Activated naive CD4-positive, alpha-beta T cell treated with anti-CD3 and anti-CD28 coated beads for 36 hours (primary cell): Measurements from ENCODE around the gene ADGRE3. TPM values are rescaled to one million over a fixed set of nuclear protein-coding genes. Genes with fewer than 3 reads are reported as not detected.
A peak's percentile ranks its signal among the peaks of the same experiment; 100 is the strongest.
"Not testable (repeated sequence)": the region's sequence is repeated elsewhere in the genome, so short reads cannot be mapped to it uniquely, and the experiment has no call there.

Experiments
- CTCF ChIA-PET: fragments of 350-600 bp; sonication (Branson Sonifier 250); formaldehyde crosslinking; loops from one replicate; lab custom pipeline; 2021; ENCODE audit warnings: antibody characterized with exemption; lab: Charles Lee
- DNase-seq: peaks from one replicate; pipeline ENCODE4 v3.0.0-alpha.2; 2020
- H3K27ac Mint-ChIP-seq: one replicate; pipeline ENCODE4 v1.8.0; 2021; ENCODE audit warnings: mild to moderate bottlenecking, mixed read lengths
- H3K27me3 Mint-ChIP-seq: one replicate; pipeline ENCODE4 v1.8.0; 2021; ENCODE audit warnings: low read depth, mixed read lengths
- H3K36me3 Mint-ChIP-seq: one replicate; pipeline ENCODE4 v1.8.0; 2021; ENCODE audit warnings: low read depth, mixed read lengths
- H3K4me1 Mint-ChIP-seq: one replicate; pipeline ENCODE4 v1.8.0; 2021; ENCODE audit warnings: low read depth, mixed read lengths
- H3K4me3 Mint-ChIP-seq: one replicate; pipeline ENCODE4 v1.8.0; 2021; ENCODE audit warnings: mild to moderate bottlenecking, moderate library complexity, mixed read lengths
- H3K9me3 Mint-ChIP-seq: one replicate; pipeline ENCODE4 v1.8.0; 2021; ENCODE audit warnings: mixed read lengths
- intact Hi-C: fragments of 100-400 bp; cut with micrococcal nuclease; formaldehyde crosslinking; loops from one replicate; pipeline ENCODE4 v1.15.1; 2023
- total RNA-seq, 2 experiments: library from RNA; stranded (reverse); gene quantifications; one replicate each; pipeline ENCODE4 v1.2.3, GENCODE V29; 2021

The ADGRE3 gene
- total RNA-seq, 2 experiments from 2014 or later = not detected

DNA sequence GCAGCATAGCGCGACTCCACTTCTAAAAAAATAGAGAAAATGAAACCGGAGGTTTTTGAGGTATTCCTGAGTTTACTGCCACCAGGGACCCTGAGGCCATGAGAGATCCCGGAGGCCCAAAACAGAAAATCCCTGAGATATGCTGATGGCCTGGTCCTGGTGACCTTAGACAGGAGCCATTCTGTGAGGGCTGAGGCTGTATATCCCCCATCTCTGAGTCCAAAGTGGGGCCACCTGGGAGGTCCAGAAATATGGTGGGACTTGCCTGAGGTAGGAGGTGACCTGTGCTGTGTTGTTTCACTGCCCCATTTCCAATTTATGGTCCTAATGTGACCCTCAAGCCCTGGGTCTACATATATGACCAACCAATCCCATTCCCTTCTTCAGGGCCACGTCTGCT lies 90.3 kb downstream of the ADGRE3 start:
- H3K36me3 Mint-ChIP-seq, CTCF ChIA-PET, H3K27ac Mint-ChIP-seq, DNase-seq, H3K9me3 Mint-ChIP-seq, intact Hi-C loops, H3K4me3 Mint-ChIP-seq, H3K27me3 Mint-ChIP-seq: not testable (repeated sequence)
- H3K4me1 Mint-ChIP-seq = peaks cover 10% of the 10 kb centered on the region

DNA sequence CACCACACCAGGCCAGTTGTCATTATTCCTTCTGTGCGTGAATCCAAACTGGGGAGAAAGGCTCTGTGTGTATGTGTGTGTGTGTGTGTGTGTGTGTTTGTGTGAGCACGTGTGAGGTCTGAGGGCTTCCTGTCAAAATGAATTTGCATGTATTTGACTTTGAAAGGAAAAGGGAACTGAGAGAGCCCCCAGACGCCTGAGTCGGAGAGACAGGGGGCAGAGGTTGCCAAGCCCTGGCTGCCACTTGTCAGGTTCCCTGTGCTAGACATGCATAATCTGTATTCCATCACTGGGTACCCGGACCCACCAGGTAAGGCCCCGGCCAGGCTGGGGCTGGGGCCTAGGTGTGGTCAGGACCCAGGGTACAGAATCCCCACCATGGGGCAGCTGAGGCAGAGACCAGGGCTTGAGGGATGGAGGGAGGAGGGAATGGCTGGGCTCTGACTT lies 91.7 kb downstream of the ADGRE3 start, which contains the start of gene CLEC17A:
Gene CLEC17A, plus strand, starts transcription at position 191 of the 447 bp plus-strand sequence. Its CDS starts 77 bp downstream, at position 268.
- H3K4me1 Mint-ChIP-seq = peaks cover 10% of the 10 kb centered on the region
- H3K27me3 Mint-ChIP-seq = no peaks in the 10 kb centered on the region
- H3K9me3 Mint-ChIP-seq = no peaks in the 10 kb centered on the region
- no peak within 1 kb of the TSS for H3K27ac Mint-ChIP-seq
- DNase-seq = no peak
- intact Hi-C loops = no loop called here
- H3K36me3 Mint-ChIP-seq = no peaks in the 10 kb centered on the region
- H3K4me3 Mint-ChIP-seq = no peak within 1 kb of the TSS
- CTCF ChIA-PET = no interaction called here

GRCh38 chr19:14580623-14581237 lies 93.9 kb downstream of the ADGRE3 start:
- no peak overlapping the region for H3K4me3 Mint-ChIP-seq
- no peak overlapping the region for H3K27ac Mint-ChIP-seq
- H3K9me3 Mint-ChIP-seq = no peaks in the 10 kb centered on the region
- DNase-seq = peak; percentile 53
- no peaks in the 10 kb centered on the region for H3K36me3 Mint-ChIP-seq
- peaks cover 10% of the 10 kb centered on the region for H3K4me1 Mint-ChIP-seq
- H3K27me3 Mint-ChIP-seq = no peaks in the 10 kb centered on the region
- CTCF ChIA-PET = no interaction called here
- intact Hi-C loops = no loop called here

DNA sequence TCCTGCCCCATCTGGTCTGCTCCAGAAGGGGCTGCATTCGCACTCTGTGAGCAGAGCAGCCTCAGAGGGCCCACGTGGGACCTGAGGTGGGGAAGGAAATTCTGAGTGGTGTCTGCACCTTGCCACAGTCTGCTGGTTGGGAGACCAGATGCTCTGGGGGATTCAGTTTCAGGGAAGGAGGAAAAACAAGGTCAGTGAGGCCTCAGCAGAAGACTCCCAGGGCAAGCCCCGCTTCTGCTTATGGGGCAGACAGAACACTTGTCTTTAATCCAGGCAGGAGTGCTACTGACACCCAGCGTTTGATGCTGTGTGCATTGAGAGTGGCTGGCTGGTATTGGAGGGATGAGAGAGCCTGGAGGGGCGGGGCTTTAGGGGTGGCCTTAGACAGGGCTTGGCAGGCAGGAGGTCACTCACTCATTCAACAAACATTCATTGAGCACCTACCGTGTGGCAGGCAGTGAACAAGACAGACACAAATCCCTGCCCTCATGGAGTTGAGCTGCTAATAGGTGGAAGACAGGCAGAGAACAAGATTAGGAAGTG lies 96.7 kb downstream of the ADGRE3 start:
- CTCF ChIA-PET = interaction anchor here (0.6 kb wide), 1 partner anchor 113 kb away, joined by 3 read pairs; no protein-coding TSS in a partner anchor
- no peaks in the 10 kb centered on the region for H3K36me3 Mint-ChIP-seq
- H3K9me3 Mint-ChIP-seq = no peaks in the 10 kb centered on the region
- no peaks in the 10 kb centered on the region for H3K27me3 Mint-ChIP-seq
- no peak overlapping the region for H3K4me3 Mint-ChIP-seq
- intact Hi-C loops = no loop called here
- no peak overlapping the region for H3K27ac Mint-ChIP-seq
- peaks cover 10% of the 10 kb centered on the region for H3K4me1 Mint-ChIP-seq
- DNase-seq = no peak

DNA sequence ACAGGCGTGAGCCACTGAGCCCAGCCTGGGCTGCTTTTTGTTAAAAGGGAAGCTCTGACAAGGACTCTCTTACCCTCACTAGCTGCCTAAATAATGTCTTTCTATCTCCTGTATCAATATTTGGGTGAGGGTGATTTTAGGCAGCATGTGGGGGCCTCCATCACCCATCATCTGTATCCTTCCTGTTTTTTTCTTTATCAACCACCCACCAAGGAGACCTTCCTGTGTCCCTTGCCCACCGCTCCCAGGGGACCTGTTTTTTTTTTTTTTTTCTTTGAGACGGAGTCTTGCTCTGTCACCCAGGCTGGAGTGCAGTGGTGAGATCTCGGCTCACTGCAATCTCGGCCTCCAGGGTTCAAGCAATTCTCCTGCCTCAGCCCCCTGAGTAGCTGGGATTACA lies 97.4 kb downstream of the ADGRE3 start:
- Mint-ChIP-seq H3K27me3 (no peaks in the 10 kb centered on the region), H3K9me3 (no peaks in the 10 kb centered on the region), H3K27ac (no peak overlapping the region), H3K4me3 (no peak overlapping the region), H3K36me3 (no peaks in the 10 kb centered on the region), H3K4me1 (peaks cover 10% of the 10 kb centered on the region)
- CTCF ChIA-PET = interaction anchor here (9.5 kb wide), 1 partner anchor 111 kb away, joined by 282 read pairs; the partner anchor contains the start of gene ZNF333
- intact Hi-C loops = no loop called here
- no peak for DNase-seq

GRCh38 chr19:14576363-14576762 lies 98.3 kb downstream of the ADGRE3 start:
- H3K9me3 Mint-ChIP-seq = no peaks in the 10 kb centered on the region
- no peaks in the 10 kb centered on the region for H3K36me3 Mint-ChIP-seq
- H3K4me1 Mint-ChIP-seq = peaks cover 12% of the 10 kb centered on the region
- no peaks in the 10 kb centered on the region for H3K27me3 Mint-ChIP-seq
- no peak for DNase-seq
- intact Hi-C loops = no loop called here
- no peak overlapping the region for H3K4me3 Mint-ChIP-seq
- CTCF ChIA-PET = interaction anchor here (1.2 to 9.5 kb wide), 2 partner anchors 112 to 297 kb away, joined by 3 to 282 read pairs; partner anchors contain the start of gene ZNF333
- no peak overlapping the region for H3K27ac Mint-ChIP-seq

GRCh38 chr19:14575428-14575980 lies 99.1 kb downstream of the ADGRE3 start:
- H3K27me3 Mint-ChIP-seq = no peaks in the 10 kb centered on the region
- no peak for DNase-seq
- no peak overlapping the region for H3K27ac Mint-ChIP-seq
- no peak overlapping the region for H3K4me3 Mint-ChIP-seq
- CTCF ChIA-PET = interaction anchor here (1.1 to 9.5 kb wide), 3 partner anchors 62 to 298 kb away, joined by 3 to 282 read pairs (median 3); partner anchors contain the start of gene ZNF333
- H3K36me3 Mint-ChIP-seq = no peaks in the 10 kb centered on the region
- H3K4me1 Mint-ChIP-seq = peaks cover 16% of the 10 kb centered on the region
- intact Hi-C loops = no loop called here
- no peaks in the 10 kb centered on the region for H3K9me3 Mint-ChIP-seq

- Mint-ChIP-seq H3K27me3 (no peaks in the 10 kb centered on the region), H3K4me1 (peaks cover 38% of the 10 kb centered on the region), H3K9me3 (no peaks in the 10 kb centered on the region), H3K36me3 (peaks cover 4% of the 10 kb centered on the region), H3K4me3 (peak within 1 kb of the TSS; percentile 95), H3K27ac (peak within 1 kb of the TSS; percentile 79)
- intact Hi-C loops = loop anchor here (1.0 kb wide), 3 partner anchors 43 to 435 kb away; partner anchors contain the start of gene TECR
- CTCF ChIA-PET = interaction anchor here (0.8 to 9.5 kb wide), 8 partner anchors 10 to 116 kb away, joined by 3 to 282 read pairs (median 4); partner anchors contain the start of gene ZNF333
- peak; percentile 95 for DNase-seq
Observed at GRCh38 chr19:14571695-14572490, 102.8 kb downstream of the ADGRE3 start, which contains the start of gene NDUFB7. Gene NDUFB7 (minus strand): TSS chr19:14572066. CDS start chr19:14572000, 66 bp downstream.

- intact Hi-C loops = no loop called here
Observed at GRCh38 chr19:14570864-14571527, 103.6 kb downstream of the ADGRE3 start.

More at GRCh38 chr19:14570864-14571527, 103.6 kb downstream of the ADGRE3 start:
- no peaks in the 10 kb centered on the region for H3K27me3 Mint-ChIP-seq
- peak overlapping the region; percentile 95 for H3K4me3 Mint-ChIP-seq
- peaks cover 38% of the 10 kb centered on the region for H3K4me1 Mint-ChIP-seq
- no peaks in the 10 kb centered on the region for H3K9me3 Mint-ChIP-seq
- CTCF ChIA-PET = interaction anchor here (0.8 to 9.5 kb wide), 5 partner anchors 14 to 117 kb away, joined by 3 to 282 read pairs (median 6); partner anchors contain the start of gene ZNF333
- peak overlapping the region; percentile 79 for H3K27ac Mint-ChIP-seq
- DNase-seq = no peak
- peaks cover 6% of the 10 kb centered on the region for H3K36me3 Mint-ChIP-seq
